Loucy (cell line): ENCODE results near the gene TCEA3.

Experiments
- H2AFZ ChIP-seq: fragments of 200-600 bp; sonication (generic); 2 replicates; pipeline ENCODE4 v1.6.0; 2016; ENCODE audit warnings: antibody characterized with exemption, mild to moderate bottlenecking, low read length, moderate library complexity
- H3F3A ChIP-seq: fragments of 200-600 bp; 2 replicates; pipeline ENCODE4 v1.6.0; 2016; ENCODE audit warnings: antibody characterized with exemption, low read depth, mild to moderate bottlenecking
- H3K27me3 ChIP-seq: fragments of 200-600 bp; sonication (generic); 2 replicates; pipeline ENCODE4 v1.6.1; 2014; ENCODE audit warnings: low read length, mild to moderate bottlenecking; ENCODE audit not compliant: insufficient read depth, poor library complexity, severe bottlenecking
- H3K36me3 ChIP-seq: fragments of 200-600 bp; sonication (generic); 2 replicates; pipeline ENCODE4 v1.6.1; 2016; ENCODE audit warnings: low read length; ENCODE audit not compliant: insufficient read depth
- H3K4me1 ChIP-seq: fragments of 200-600 bp; sonication (generic); 2 replicates; pipeline ENCODE4 v1.5.1; 2014; ENCODE audit warnings: low read length, mild to moderate bottlenecking; ENCODE audit not compliant: insufficient read depth, poor library complexity, severe bottlenecking
- H3K4me2 ChIP-seq: fragments of 200-600 bp; sonication (generic); 2 replicates; pipeline ENCODE4 v1.6.0; 2014; ENCODE audit warnings: antibody characterized with exemption, low read length, low read depth, mild to moderate bottlenecking; ENCODE audit not compliant: poor library complexity, severe bottlenecking
- H3K4me3 ChIP-seq: fragments of 200-600 bp; sonication (generic); 2 replicates; pipeline ENCODE4 v1.5.1; 2014; ENCODE audit warnings: low read length, mild to moderate bottlenecking, mixed read lengths; ENCODE audit not compliant: poor library complexity, severe bottlenecking
- H3K79me2 ChIP-seq: fragments of 200-600 bp; sonication (generic); 2 replicates; pipeline ENCODE4 v1.6.1; 2014; ENCODE audit warnings: low read length; ENCODE audit not compliant: insufficient read depth
- H3K9ac ChIP-seq: fragments of 200-600 bp; sonication (generic); 2 replicates; pipeline ENCODE4 v1.6.0; 2014; ENCODE audit warnings: mild to moderate bottlenecking, low read depth, low read length, moderate library complexity; ENCODE audit not compliant: poor library complexity, severe bottlenecking
- H3K9me2 ChIP-seq: fragments of 200-600 bp; sonication (generic); replicated peaks from 2 replicates; pipeline ENCODE4 v1.6.1; 2016; ENCODE audit warnings: low read depth, low read length, mixed read lengths
- H3K9me3 ChIP-seq: fragments of 200-600 bp; sonication (generic); 2 replicates; pipeline ENCODE4 v1.6.1; 2014; ENCODE audit warnings: mild to moderate bottlenecking, antibody characterized with exemption, low read length, low read depth; ENCODE audit not compliant: insufficient read depth
- H4K20me1 ChIP-seq: fragments of 200-600 bp; sonication (generic); 2 replicates; pipeline ENCODE4 v1.6.0; 2014; ENCODE audit warnings: antibody characterized with exemption, low read length, mild to moderate bottlenecking; ENCODE audit not compliant: insufficient read depth, poor library complexity, severe bottlenecking
- CTCF ChIP-seq: fragments of 200-600 bp; sonication (generic); conservative IDR thresholded peaks from 2 replicates; pipeline ENCODE4 v1.5.1; 2014; ENCODE audit warnings: mild to moderate bottlenecking, antibody characterized with exemption, low read length
- EZH2phosphoT487 ChIP-seq: fragments of 200-600 bp; IDR thresholded peaks from 2 replicates; pipeline ENCODE4 v1.6.1; 2018; ENCODE audit warnings: antibody characterized with exemption, mild to moderate bottlenecking, moderate library complexity, borderline replicate concordance

TCEA3 gene

DNA sequence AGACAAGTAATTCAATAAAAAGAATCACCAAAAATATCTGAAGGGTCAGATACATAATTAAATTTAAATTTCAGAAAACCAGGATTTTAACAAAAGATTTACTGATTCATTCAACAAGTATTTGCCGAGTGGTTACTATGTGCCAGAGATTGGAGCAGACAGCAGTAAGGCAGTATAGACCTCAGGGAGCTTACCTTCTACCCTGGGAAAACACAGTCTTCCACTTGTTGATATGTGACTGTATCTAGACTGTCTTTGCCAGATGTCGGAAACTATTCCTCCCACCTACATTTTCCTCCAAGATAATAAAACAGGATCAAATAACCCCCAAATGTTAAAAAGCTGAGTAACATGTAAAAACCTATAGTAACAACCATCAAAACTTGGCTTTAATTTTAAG is 86.7 kb downstream of the TCEA3 start:
- no peaks in the 10 kb centered on the region for H3F3A ChIP-seq
- no peaks in the 10 kb centered on the region for H3K9me2 ChIP-seq
- peaks cover 93% of the 10 kb centered on the region for H4K20me1 ChIP-seq
- no peaks in the 10 kb centered on the region for H3K9me3 ChIP-seq
- no peaks in the 10 kb centered on the region for H3K27me3 ChIP-seq
- peaks cover 46% of the 10 kb centered on the region for H3K36me3 ChIP-seq
- H2AFZ ChIP-seq, result no peak overlapping the region
- H3K9ac ChIP-seq, result peak overlapping the region; percentile 92
- peaks cover 45% of the 10 kb centered on the region for H3K4me1 ChIP-seq
- peaks cover 99% of the 10 kb centered on the region for H3K79me2 ChIP-seq
- H3K4me2 ChIP-seq, result peak overlapping the region; percentile 85
- TF ChIP-seq EZH2phosphoT487 (no peak), CTCF (no peak)
- H3K4me3 ChIP-seq, result peak overlapping the region; percentile 80

DNA sequence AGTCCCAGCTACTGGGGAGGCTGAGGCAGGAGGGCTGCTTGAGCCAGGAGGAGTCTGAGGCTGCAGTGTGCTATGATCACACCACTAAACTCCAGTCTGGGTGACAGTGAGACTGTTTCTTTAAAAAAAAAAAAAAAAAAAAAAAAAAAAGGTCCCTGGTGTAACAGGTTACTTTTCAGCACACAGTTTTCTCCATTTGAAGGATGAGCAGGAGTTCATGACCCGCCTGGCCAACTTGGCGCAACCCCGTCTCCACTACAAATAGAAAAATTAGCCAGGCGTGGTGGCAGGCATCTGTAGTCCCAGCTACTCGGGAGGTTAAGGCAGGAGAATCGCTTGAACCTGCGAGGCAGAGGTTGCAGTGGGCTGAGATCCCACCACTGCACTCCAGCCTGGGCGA is 92.8 kb downstream of the TCEA3 start:
- Histone ChIP-seq H3K4me2 (no peak overlapping the region), H3K79me2 (peaks cover 98% of the 10 kb centered on the region), H3K9me3 (no peaks in the 10 kb centered on the region), H3K9me2 (no peaks in the 10 kb centered on the region), H2AFZ (no peak overlapping the region), H4K20me1 (peaks cover 91% of the 10 kb centered on the region), H3F3A (no peaks in the 10 kb centered on the region), H3K4me1 (peaks cover 4% of the 10 kb centered on the region), H3K4me3 (no peak overlapping the region), H3K36me3 (peaks cover 91% of the 10 kb centered on the region), H3K27me3 (no peaks in the 10 kb centered on the region), H3K9ac (no peak overlapping the region)
- TF ChIP-seq CTCF (no peak), EZH2phosphoT487 (no peak)
